Frontal cortex (tissue), 4 donors: Measurements from ENCODE around the gene ACSF3. TPM values are rescaled to one million over a fixed set of nuclear protein-coding genes. Genes with fewer than 3 reads are reported as not detected.
A peak's percentile ranks its signal among the peaks of the same experiment; 100 is the strongest.

Source experiments
- DNase-seq, 2 donors: peaks; one replicate each; pipeline ENCODE4 v3.0.0; 2012; ENCODE audit warnings: low spot score in 2 of 2
- FAIRE-seq: peaks from 2 replicates; lab custom pipeline; 2012; peaks lifted over from hg19 to GRCh38; lab: Jason Lieb, UNC
- total RNA-seq: library from RNA; depleted of rRNA; stranded (reverse); fragments of >200 nt; gene quantifications from one replicate; pipeline ENCODE4 v1.2.3, GENCODE V29; 2014
- donor health status: control.
- donor health status: control.
- donor health status: control.

ACSF3 gene
- total RNA-seq = 9.0 TPM

GRCh38 chr16:89093602-89094251, at the start of gene ACSF3:
TSS of gene ACSF3 (plus strand) at chr16:89093852. CDS start at chr16:89100682, 6,830 bp downstream.
- DNase-seq = peak; percentile 90 to 92

DNA sequence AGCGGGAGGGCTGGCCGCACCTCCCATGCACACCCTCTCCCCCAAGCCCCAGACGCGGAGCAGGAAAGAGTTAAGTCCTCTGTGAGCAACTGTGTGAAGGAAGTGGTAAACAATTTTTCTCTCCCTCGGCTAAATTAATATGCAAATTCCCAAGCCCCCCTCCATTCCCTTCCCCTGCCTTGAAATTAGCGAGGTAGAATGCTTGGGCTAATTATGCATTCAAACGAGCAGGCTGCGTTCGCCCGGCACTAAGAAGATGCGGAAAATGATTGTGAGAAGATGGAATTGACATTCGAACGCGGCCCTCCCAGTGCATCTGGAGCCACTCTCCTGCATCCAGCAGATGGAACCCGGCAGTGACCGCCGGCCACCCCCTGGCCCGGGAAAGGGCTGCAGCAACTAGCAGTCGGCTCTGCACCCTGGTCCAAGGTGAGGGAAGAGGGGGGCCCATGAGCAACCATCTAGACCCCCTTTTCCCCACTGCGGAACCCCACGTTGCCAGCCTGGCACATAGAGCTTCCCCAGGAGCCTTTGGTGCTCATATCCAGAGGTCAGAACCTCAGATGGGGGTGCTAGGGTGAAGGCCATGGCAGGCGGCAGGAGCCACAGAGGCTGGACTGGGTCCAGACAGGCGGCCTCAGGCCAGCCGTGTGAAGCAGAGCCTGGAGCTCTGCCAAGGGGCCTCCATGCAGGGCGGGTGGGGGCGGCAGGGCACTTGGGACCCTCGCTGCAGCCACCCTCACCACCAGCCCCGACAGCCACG, 49.1 kb upstream of the ACSF3 start:
- FAIRE-seq (no peak), DNase-seq (no peak)

More at GRCh38 chr16:89093602-89094251, at the start of gene ACSF3:
- FAIRE-seq = no peak

GRCh38 chr16:89045181-89045815, 48.4 kb upstream of the ACSF3 start:
- no peak for DNase-seq
- FAIRE-seq = no peak

DNA sequence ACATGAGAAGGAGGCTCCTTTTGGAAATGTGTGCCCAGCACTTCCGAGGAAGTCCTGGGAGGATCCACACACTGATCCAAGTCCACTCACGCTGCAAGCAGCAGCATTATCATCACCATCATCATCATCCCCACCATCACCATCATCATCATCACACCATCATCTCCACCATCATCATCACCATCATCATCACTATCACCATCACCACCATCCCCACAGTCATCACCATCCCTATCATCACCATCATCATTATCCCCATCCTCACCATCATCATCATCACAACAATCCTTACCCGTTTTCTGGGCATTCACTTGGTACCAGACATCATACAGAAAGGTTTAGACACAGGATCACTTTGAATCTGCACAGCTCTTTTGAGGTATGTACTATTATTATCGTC, 47.8 kb upstream of the ACSF3 start:
- no peak for FAIRE-seq
- DNase-seq = no peak

GRCh38 chr16:89046491-89046890, 47.2 kb upstream of the ACSF3 start:
- FAIRE-seq = no peak
- no peak for DNase-seq

DNA sequence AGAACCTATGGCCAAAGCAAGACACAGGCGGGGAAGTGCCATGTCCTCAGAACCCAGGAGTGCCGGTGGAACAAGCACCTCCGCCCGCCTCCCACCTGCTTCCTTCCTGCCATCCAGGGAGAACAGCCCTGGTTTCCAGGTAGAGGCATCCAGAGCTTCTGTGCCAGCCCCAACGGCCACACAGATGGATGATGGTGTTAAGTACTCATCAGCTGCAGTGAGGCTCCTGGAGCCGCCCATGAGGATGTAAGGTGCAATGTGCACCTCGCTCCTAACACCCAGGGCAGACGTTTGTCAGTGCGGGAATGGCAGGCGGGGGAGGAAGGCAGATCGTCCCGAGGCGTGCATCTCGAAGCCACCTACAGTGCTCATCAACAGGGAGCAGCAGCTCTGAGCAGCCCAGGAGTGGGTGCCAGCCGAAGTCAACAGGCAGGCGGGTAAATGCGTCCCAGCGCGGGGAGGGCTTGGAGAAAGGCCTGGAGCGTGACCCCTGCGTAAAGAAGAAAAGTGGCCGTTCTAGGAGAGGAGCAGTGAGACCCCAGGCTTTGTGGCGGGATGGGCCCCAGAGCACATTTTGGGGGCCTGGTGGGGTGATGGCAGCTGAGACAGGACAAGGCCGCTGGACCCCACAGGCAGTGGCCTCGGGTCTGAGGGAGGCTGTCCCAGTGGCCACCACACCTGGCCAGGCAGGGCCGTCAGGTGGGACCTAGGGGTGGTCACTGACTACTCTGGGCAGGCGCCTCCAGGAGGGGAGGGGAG, 46.1 kb upstream of the ACSF3 start:
- no peak for FAIRE-seq
- no peak for DNase-seq

GRCh38 chr16:89048090-89048725, 45.4 kb upstream of the ACSF3 start:
- no peak for DNase-seq
- no peak for FAIRE-seq

DNA sequence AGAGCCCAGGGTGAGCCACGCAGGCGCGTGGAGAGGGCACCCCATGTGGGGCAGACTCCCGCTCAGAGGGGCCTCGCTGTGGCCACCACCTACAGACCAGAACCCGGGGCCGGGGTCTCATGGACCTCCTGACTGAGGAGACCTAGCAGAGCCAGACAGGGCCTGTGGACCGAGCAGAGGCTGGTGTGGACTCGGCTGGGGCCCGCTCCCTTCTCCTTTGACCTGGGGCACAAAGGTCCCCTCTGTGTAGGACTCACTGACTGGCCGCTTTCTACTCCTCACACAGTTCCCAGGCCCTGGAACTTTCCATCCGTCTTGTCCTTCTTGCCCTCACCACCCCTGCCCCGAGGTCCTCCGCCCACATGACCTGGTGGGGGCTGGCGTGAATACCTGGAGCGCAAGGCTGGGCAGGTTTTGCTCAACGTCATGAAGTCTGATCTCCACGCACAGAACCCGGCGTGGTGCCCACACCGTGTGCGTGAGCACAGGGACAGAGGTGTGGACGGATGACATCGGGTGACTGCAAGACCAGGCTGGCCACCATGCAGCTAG, 44.7 kb upstream of the ACSF3 start:
- DNase-seq (no peak), FAIRE-seq (no peak)

GRCh38 chr16:89049484-89050118, 44.1 kb upstream of the ACSF3 start:
- peak in 1 of 2 donors; percentile 58 for DNase-seq
- FAIRE-seq = no peak

DNA sequence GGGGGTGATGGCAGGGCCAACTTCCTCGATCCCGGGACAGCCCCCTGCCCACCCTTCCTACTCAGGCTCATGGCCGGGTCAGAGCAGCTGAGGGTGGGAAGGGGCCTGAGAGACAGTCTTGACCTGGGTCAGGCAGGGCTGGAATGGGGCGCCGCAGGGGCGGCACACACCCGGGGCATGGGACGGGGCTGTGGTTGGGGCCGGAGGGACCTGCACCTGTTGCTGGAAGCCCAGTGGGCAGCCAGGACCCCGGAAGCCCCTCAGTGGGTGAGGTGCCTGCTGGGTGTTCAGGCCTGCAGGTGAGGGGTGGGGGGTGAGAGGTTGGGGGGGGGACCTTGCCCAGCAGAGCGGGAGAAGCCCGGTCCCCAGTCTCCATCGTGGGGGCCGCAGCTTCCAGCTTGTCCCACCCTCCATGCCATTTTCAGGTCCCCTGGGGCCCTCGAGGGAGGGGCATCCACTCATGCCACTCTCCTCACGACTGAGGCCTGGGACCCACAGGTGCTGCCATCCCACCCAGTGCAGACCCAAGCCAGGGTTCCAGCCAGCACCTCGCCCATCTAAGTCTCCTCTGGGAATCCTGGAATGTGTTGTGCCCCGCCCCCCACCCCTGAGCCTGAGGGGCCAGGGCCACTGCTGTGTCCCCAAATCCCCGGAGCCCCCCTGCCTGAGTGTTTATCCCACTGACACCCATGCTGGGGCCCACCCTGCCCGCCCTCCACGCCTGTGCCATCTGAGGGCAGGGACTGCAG, 43.4 kb upstream of the ACSF3 start:
- FAIRE-seq (no peak), DNase-seq (no peak)

GRCh38 chr16:89050868-89051311, 42.8 kb upstream of the ACSF3 start:
- no peak for DNase-seq

DNA sequence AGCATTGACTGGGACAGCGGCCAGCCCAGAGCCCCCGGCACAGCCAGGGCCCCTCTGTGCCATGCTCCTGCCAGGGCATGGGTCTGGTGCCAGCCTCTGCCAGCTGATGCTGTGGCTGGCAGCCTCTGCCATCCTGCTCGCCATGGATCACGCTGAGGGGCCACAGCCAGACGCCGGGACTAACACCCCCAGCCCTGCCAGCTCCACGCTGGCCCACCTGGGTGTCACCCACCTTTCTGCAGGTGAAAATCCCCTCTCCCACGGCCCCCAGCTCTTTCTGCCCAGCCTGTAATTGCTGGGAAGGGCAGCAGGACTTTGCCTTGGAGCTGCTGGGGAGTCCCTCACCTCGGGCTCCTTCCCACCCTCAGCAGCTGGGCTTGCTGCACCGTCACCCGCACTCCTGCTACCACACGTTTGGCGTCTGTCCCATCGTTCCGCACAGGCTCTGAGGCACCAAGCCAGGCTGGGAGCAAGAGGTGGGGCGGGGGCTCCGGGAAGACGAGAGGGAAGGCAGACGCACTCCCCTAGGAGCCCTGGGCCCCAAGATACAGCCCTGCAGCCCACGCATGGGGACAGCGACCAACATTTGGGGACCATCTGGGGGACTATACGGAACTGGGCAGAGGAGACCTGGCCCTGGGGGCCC, 42.0 kb upstream of the ACSF3 start:
- DNase-seq = no peak
- no peak for FAIRE-seq

More at GRCh38 chr16:89050868-89051311, 42.8 kb upstream of the ACSF3 start:
- FAIRE-seq = no peak

DNA sequence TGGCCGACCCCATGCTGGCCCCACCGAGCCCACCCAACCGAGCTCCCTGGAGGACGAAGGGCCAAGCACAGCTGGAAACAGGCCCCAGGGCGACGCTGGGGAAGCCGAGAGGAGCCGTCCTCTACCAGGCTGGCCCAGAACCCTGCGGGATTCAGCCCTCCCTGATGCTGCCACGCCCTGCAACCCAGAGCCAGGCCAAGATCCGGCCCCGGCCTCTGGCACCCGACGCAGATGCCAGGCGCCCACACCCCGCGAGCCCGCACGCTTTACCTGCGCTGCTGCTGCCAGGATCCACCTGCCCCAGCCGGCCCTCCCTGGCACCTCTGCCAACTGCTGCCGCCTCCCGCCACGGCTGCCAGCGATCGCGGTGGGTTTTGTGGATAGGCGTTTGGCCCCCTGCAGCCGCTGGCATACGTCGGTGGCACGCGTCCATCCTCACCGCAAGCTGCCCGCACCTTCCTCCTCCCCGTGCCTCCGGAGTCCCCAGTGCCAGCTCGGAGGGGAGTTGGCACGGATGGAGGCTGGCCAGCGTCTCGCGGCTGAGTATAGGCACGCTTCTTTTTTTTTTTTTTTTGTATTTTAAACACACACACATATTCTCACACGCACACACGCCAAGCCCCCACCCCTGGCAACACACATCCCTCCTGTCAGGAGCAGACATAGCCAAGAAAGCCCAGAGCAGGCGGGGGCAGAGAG, 41.3 kb upstream of the ACSF3 start:
- FAIRE-seq (no peak), DNase-seq (peak in 1 of 2 donors; percentile 55)

GRCh38 chr16:89052890-89053724, 40.5 kb upstream of the ACSF3 start:
- no peak for FAIRE-seq
- peak; percentile 70 to 88 for DNase-seq

GRCh38 chr16:89053725-89054029, 40.0 kb upstream of the ACSF3 start:
- FAIRE-seq = no peak
- DNase-seq = no peak

- DNase-seq (no peak), FAIRE-seq (no peak)
Observed at GRCh38 chr16:89054261-89054661, 39.4 kb upstream of the ACSF3 start.
